HS-27A (cell line): ENCODE measurements around the gene RAP2B.

ENCODE experiments used
- DNase-seq: peaks from one replicate; pipeline ENCODE4 v3.0.0-alpha.2; 2012; ENCODE audit warnings: low read depth, missing footprints

Gene RAP2B

GRCh38 chr3:153160451-153161137 is 1.4 kb upstream of the RAP2B start:
- DNase-seq: peak; percentile 68

- DNase-seq: peak; percentile 95
Measured at GRCh38 chr3:153161138-153161713, 800 bp upstream of the RAP2B start.

- no peak for DNase-seq
Measured at GRCh38 chr3:153162513-153163392, 727 bp downstream of the RAP2B start.

GRCh38 chr3:153163393-153163724 is 1.3 kb downstream of the RAP2B start:
- no peak for DNase-seq

- no peak for DNase-seq
Measured at GRCh38 chr3:153163756-153164550, 1.9 kb downstream of the RAP2B start.

GRCh38 chr3:153165261-153165681 is 3.2 kb downstream of the RAP2B start:
- no peak for DNase-seq

- no peak for DNase-seq
Measured at GRCh38 chr3:153166206-153166605, 4.2 kb downstream of the RAP2B start.

- DNase-seq: no peak
Measured at GRCh38 chr3:153166796-153167195, 4.8 kb downstream of the RAP2B start.

GRCh38 chr3:153169793-153170383 is 7.9 kb downstream of the RAP2B start:
- no peak for DNase-seq

- DNase-seq: no peak
Measured at GRCh38 chr3:153171256-153171655, 9.2 kb downstream of the RAP2B start.

- DNase-seq: no peak
Measured at GRCh38 chr3:153171918-153172317, 9.9 kb downstream of the RAP2B start.

GRCh38 chr3:153172796-153173757 is 11.1 kb downstream of the RAP2B start:
- no peak for DNase-seq

- DNase-seq: no peak
Measured at GRCh38 chr3:153173758-153174516, 11.9 kb downstream of the RAP2B start.

GRCh38 chr3:153176197-153176596 is 14.2 kb downstream of the RAP2B start:
- DNase-seq: no peak

GRCh38 chr3:153180860-153181372 is 18.9 kb downstream of the RAP2B start:
- DNase-seq: no peak

GRCh38 chr3:153182501-153183293 is 20.7 kb downstream of the RAP2B start:
- DNase-seq: no peak

- no peak for DNase-seq
Measured at GRCh38 chr3:153190923-153191322, 28.9 kb downstream of the RAP2B start.

- no peak for DNase-seq
Measured at GRCh38 chr3:153192327-153192726, 30.3 kb downstream of the RAP2B start.
